Tibial nerve (tissue), 4 donors: Measurements from ENCODE around the gene ARHGAP25. TPM values are rescaled to one million over a fixed set of nuclear protein-coding genes. Genes with fewer than 3 reads are reported as not detected.

Source experiments
- DNase-seq, 2 donors: peaks; one replicate each; pipeline ENCODE4 v3.0.0-alpha.2; 2019; ENCODE audit warnings: low spot score in 2 of 2
- H3K27ac ChIP-seq, 4 donors: fragments of 200-600 bp; sonication (generic) in 3 of 4; one replicate each; pipeline ENCODE4 v1.5.1; 2017 to 2019; ENCODE audit warnings: mild to moderate bottlenecking in 1 of 4
- H3K27me3 ChIP-seq, 2 donors: fragments of 200-600 bp; sonication (generic) in 1 of 2; one replicate each; pipeline versions ENCODE4 v1.5.1 to v1.6.0; 2017 to 2019
- H3K36me3 ChIP-seq, 3 donors: fragments of 200-600 bp; sonication (generic); one replicate each; pipeline ENCODE4 v1.5.1; 2018 to 2019
- H3K4me1 ChIP-seq, 4 donors: fragments of 200-600 bp; sonication (generic) in 3 of 4; one replicate each; pipeline ENCODE4 v1.5.1; 2017 to 2019
- H3K4me3 ChIP-seq, 4 donors: fragments of 200-600 bp; sonication (generic) in 3 of 4; one replicate each; pipeline ENCODE4 v1.5.1; 2017 to 2019; ENCODE audit warnings: mild to moderate bottlenecking in 1 of 4, moderate library complexity in 1 of 4
- H3K9me3 ChIP-seq, 4 donors: fragments of 200-600 bp; sonication (generic) in 3 of 4; one replicate each; pipeline ENCODE4 v1.5.1; 2017 to 2019
- CTCF ChIP-seq, 5 experiments: fragments of 200-600 bp in 3 of 5; fragments of 450-650 bp in 2 of 5; sonication (generic) in 3 of 5; IDR thresholded peaks; one replicate each; pipeline ENCODE4 v1.5.1; 2016 to 2019; ENCODE audit warnings: antibody characterized with exemption in 5 of 5, mild to moderate bottlenecking in 3 of 5, moderate library complexity in 2 of 5
- EP300 ChIP-seq, 2 donors: sonication (generic); formaldehyde crosslinking; IDR thresholded peaks; one replicate each; pipeline ENCODE4 v1.6.1; 2017; ENCODE audit warnings: antibody characterized with exemption in 2 of 2, mild to moderate bottlenecking in 1 of 2
- POLR2A ChIP-seq, 2 donors: fragments of 450-650 bp; IDR thresholded peaks; one replicate each; pipeline ENCODE4 v1.6.1; 2017; ENCODE audit warnings: antibody characterized with exemption in 2 of 2, mild to moderate bottlenecking in 2 of 2, moderate library complexity in 2 of 2
- WGBS, 2 donors: methylation state at CpG; one replicate each; pipeline ENCODE4 v1.1.5; 2018; 5-methylcytosine and 5-hydroxymethylcytosine counted together
- total RNA-seq, 4 donors: library from RNA; depleted of rRNA; stranded (reverse); fragments of >200 nt; gene quantifications; one replicate each; pipeline ENCODE4 v1.1.0, GENCODE V29; 2016

ARHGAP25 gene
- total RNA-seq, 4 donors from 2014 or later = 4.3 to 9.6 (median 5.3) TPM

GRCh38 chr2:68861330-68861729, 126.7 kb downstream of the ARHGAP25 start:
- TF ChIP-seq CTCF (IDR thresholded peaks at IDR 0.05) = no peak
- no peak for DNase-seq
- H3K27ac ChIP-seq = no peak overlapping the region
- H3K4me1 ChIP-seq = no peaks in the 10 kb centered on the region
- H3K36me3 ChIP-seq = no peaks in the 10 kb centered on the region
- H3K4me3 ChIP-seq = no peak overlapping the region
- H3K9me3 ChIP-seq = no peaks in the 10 kb centered on the region
- H3K27me3 ChIP-seq = no peaks in the 10 kb centered on the region

GRCh38 chr2:68862889-68863288, 128.3 kb downstream of the ARHGAP25 start:
- no peaks in the 10 kb centered on the region for H3K36me3 ChIP-seq
- TF ChIP-seq CTCF (IDR thresholded peaks at IDR 0.05) (no peak), POLR2A (IDR thresholded peaks at IDR 0.05) (no peak), EP300 (IDR thresholded peaks at IDR 0.05) (no peak)
- no peaks in the 10 kb centered on the region for H3K27me3 ChIP-seq
- no peak for DNase-seq
- WGBS, 2 donors = 65 to 69% methylated on average over 7 of the region's 7 CpGs
- no peak overlapping the region for H3K4me3 ChIP-seq
- no peaks in the 10 kb centered on the region for H3K9me3 ChIP-seq
- no peaks in the 10 kb centered on the region for H3K4me1 ChIP-seq
- no peak overlapping the region for H3K27ac ChIP-seq

GRCh38 chr2:68863996-68864395, 129.4 kb downstream of the ARHGAP25 start:
- Histone ChIP-seq H3K4me1 (no peaks in the 10 kb centered on the region), H3K27ac (no peak overlapping the region), H3K27me3 (no peaks in the 10 kb centered on the region), H3K4me3 (no peak overlapping the region), H3K36me3 (no peaks in the 10 kb centered on the region), H3K9me3 (no peaks in the 10 kb centered on the region)
- WGBS, 2 donors = 82 to 90% methylated on average over 2 of the region's 2 CpGs
- no peak for DNase-seq
- no peak for TF ChIP-seq CTCF (IDR thresholded peaks at IDR 0.05)
- TF ChIP-seq EP300 (IDR thresholded peaks at IDR 0.05) = no peak
- no peak for TF ChIP-seq POLR2A (IDR thresholded peaks at IDR 0.05)

GRCh38 chr2:68865108-68865507, 130.5 kb downstream of the ARHGAP25 start:
- TF ChIP-seq CTCF (IDR thresholded peaks at IDR 0.05) (no peak), POLR2A (IDR thresholded peaks at IDR 0.05) (no peak), EP300 (IDR thresholded peaks at IDR 0.05) (no peak)
- no peaks in the 10 kb centered on the region for H3K27me3 ChIP-seq
- no peak for DNase-seq
- no peaks in the 10 kb centered on the region for H3K9me3 ChIP-seq
- no peak overlapping the region for H3K4me3 ChIP-seq
- no peaks in the 10 kb centered on the region for H3K4me1 ChIP-seq
- H3K36me3 ChIP-seq = no peaks in the 10 kb centered on the region
- no peak overlapping the region for H3K27ac ChIP-seq

GRCh38 chr2:68870215-68870614, 135.6 kb downstream of the ARHGAP25 start:
- Histone ChIP-seq H3K27ac (no peak overlapping the region), H3K9me3 (no peaks in the 10 kb centered on the region), H3K4me3 (no peak overlapping the region), H3K4me1 (no peaks in the 10 kb centered on the region), H3K36me3 (no peaks in the 10 kb centered on the region), H3K27me3 (no peaks in the 10 kb centered on the region)
- TF ChIP-seq POLR2A (IDR thresholded peaks at IDR 0.05) (no peak), EP300 (IDR thresholded peaks at IDR 0.05) (no peak), CTCF (IDR thresholded peaks at IDR 0.05) (no peak)
- DNase-seq = no peak
- WGBS, 2 donors = 45 to 50% methylated on average over 2 of the region's 2 CpGs
